Caco-2 (cell line): Measurements from ENCODE around the gene DMTF1. TPM values are rescaled to one million over a fixed set of nuclear protein-coding genes. Genes with fewer than 3 reads are reported as not detected.
"Not testable (repeated sequence)": the region's sequence is repeated elsewhere in the genome, so short reads cannot be mapped to it uniquely, and the experiment has no call there.

Experiments used
- BruUV-seq: library from RNA; stranded (reverse); fragments of 400-500 nt; replicated peaks from 2 replicates; lab custom pipeline; 2021; lab: Mats Ljungman, UMichigan
- CTCF ChIA-PET: fragments of 300-600 bp; sonication (Branson Sonifier 250); formaldehyde crosslinking; loops from one replicate; lab custom pipeline; 2022; ENCODE audit warnings: antibody characterized with exemption; lab: Charles Lee
- POLR2A ChIA-PET: fragments of 300-600 bp; sonication (Branson Sonifier 250); formaldehyde crosslinking; loops from one replicate; lab custom pipeline; 2022; ENCODE audit warnings: antibody characterized with exemption; lab: Charles Lee
- DNase-seq, 2 experiments: peaks; one replicate each; pipeline versions ENCODE4 v3.0.0 to v3.0.0-alpha.2; 2020 to 2022
- H3K27me3 ChIP-seq: replicated peaks from 2 replicates; pipeline ENCODE4 v1.6.0; 2011; ENCODE audit warnings: low read length; ENCODE audit not compliant: control insufficient read depth, insufficient read depth
- H3K36me3 ChIP-seq: 2 replicates; pipeline ENCODE4 v1.5.1; 2011; ENCODE audit warnings: low read length; ENCODE audit not compliant: control insufficient read depth, insufficient read depth
- H3K4me1 ChIP-seq: fragments of 250-450 bp; sonication (Bioruptor Pico); 2 replicates; pipeline ENCODE4 v1.5.1; 2020; ENCODE audit warnings: mild to moderate bottlenecking
- H3K4me3 ChIP-seq: 2 replicates; pipeline ENCODE4 v1.5.1; 2011; ENCODE audit warnings: low read depth, mild to moderate bottlenecking, control low read depth, low read length
- H3K9me3 ChIP-seq: fragments of 250-450 bp; sonication (Bioruptor Pico); 2 replicates; pipeline ENCODE4 v1.5.1; 2020; ENCODE audit warnings: mild to moderate bottlenecking, moderate library complexity
- H3K27ac Mint-ChIP-seq: one replicate; pipeline ENCODE4 v1.8.0; 2022; ENCODE audit warnings: mixed read lengths; ENCODE audit not compliant: unreplicated experiment
- H3K27me3 Mint-ChIP-seq: one replicate; pipeline ENCODE4 v1.8.0; 2022; ENCODE audit warnings: mixed read lengths; ENCODE audit not compliant: insufficient read depth, unreplicated experiment
- H3K36me3 Mint-ChIP-seq: one replicate; pipeline ENCODE4 v1.8.0; 2022; ENCODE audit warnings: mild to moderate bottlenecking, mixed read lengths; ENCODE audit not compliant: insufficient read depth, unreplicated experiment
- H3K4me1 Mint-ChIP-seq: one replicate; pipeline ENCODE4 v1.8.0; 2022; ENCODE audit warnings: low read depth, mixed read lengths; ENCODE audit not compliant: unreplicated experiment
- H3K4me3 Mint-ChIP-seq: one replicate; pipeline ENCODE4 v1.8.0; 2022; ENCODE audit warnings: mild to moderate bottlenecking, moderate library complexity, mixed read lengths; ENCODE audit not compliant: unreplicated experiment
- H3K9me3 Mint-ChIP-seq: one replicate; pipeline ENCODE4 v1.8.0; 2022; ENCODE audit warnings: mixed read lengths; ENCODE audit not compliant: unreplicated experiment
- CTCF ChIP-seq, 2 experiments: fragments of 200-600 bp in 1 of 2; IDR thresholded peaks; 1 replicate in 1 of 2; 2 replicates in 1 of 2; pipeline versions ENCODE4 v1.5.1 to v1.8.0; 2011 to 2022; ENCODE audit warnings: antibody characterized with exemption in 1 of 2, control low read depth in 1 of 2, inconsistent platforms in 1 of 2, low read depth in 1 of 2, low read length in 1 of 2, mild to moderate bottlenecking in 1 of 2, moderate library complexity in 1 of 2; ENCODE audit not compliant: insufficient read depth in 1 of 2, severe bottlenecking in 1 of 2, unreplicated experiment in 1 of 2
- intact Hi-C: fragments of 100-400 bp; cut with micrococcal nuclease; formaldehyde crosslinking; loops from one replicate; pipeline ENCODE4 v1.10.0; 2022; ENCODE audit not compliant: unreplicated experiment
- total RNA-seq: library from RNA; stranded (reverse); gene quantifications from 2 replicates; pipeline ENCODE4 v1.2.3, GENCODE V29; 2022

DMTF1 gene
- total RNA-seq, 1 experiment from 2014 or later, result 60.9 TPM

- Histone ChIP-seq H3K4me1 (peaks cover 9% of the 10 kb centered on the region), H3K4me3 (no peak overlapping the region), H3K27me3 (no peaks in the 10 kb centered on the region), H3K9me3 (peaks cover 28% of the 10 kb centered on the region), H3K36me3 (peaks cover 2% of the 10 kb centered on the region; the same call in 1 of the 2 replicates)
- ChIA-PET CTCF (no interaction called here), POLR2A (no interaction called here)
- H3K9me3 Mint-ChIP-seq, result peaks cover 33% of the 10 kb centered on the region
- no TSS peak for BruUV-seq
- H3K4me1 Mint-ChIP-seq, result no peaks in the 10 kb centered on the region
- H3K27me3 Mint-ChIP-seq, result no peaks in the 10 kb centered on the region
- peaks cover 63% of the 10 kb centered on the region for H3K36me3 Mint-ChIP-seq
- no peak overlapping the region for H3K27ac Mint-ChIP-seq
- DNase-seq, result peak in 1 of 2 experiments; percentile 17
- no peak overlapping the region for H3K4me3 Mint-ChIP-seq
- intact Hi-C loops, result no loop called here
- no peak for TF ChIP-seq CTCF (IDR thresholded peaks at IDR 0.05; ENCODE audit: insufficient read depth in 1 of 2, low read depth in 1 of 2, low read length in 1 of 2, severe bottlenecking in 1 of 2, unreplicated experiment in 1 of 2)
Measured at GRCh38 chr7:87204933-87205332, 52.7 kb downstream of the DMTF1 start.

GRCh38 chr7:87205701-87206100 lies 53.4 kb downstream of the DMTF1 start:
- H3K27me3 Mint-ChIP-seq, CTCF ChIA-PET, H3K4me3 Mint-ChIP-seq, H3K36me3 ChIP-seq, H3K4me1 Mint-ChIP-seq, DNase-seq, H3K27ac Mint-ChIP-seq, BruUV-seq, intact Hi-C loops, H3K27me3 ChIP-seq, H3K4me3 ChIP-seq, POLR2A ChIA-PET, H3K4me1 ChIP-seq: not testable (repeated sequence)
- Mint-ChIP-seq H3K36me3 (peaks cover 56% of the 10 kb centered on the region), H3K9me3 (peaks cover 35% of the 10 kb centered on the region)
- peaks cover 28% of the 10 kb centered on the region for H3K9me3 ChIP-seq

- H3K27me3 Mint-ChIP-seq, result no peaks in the 10 kb centered on the region
- H3K36me3 Mint-ChIP-seq, result peaks cover 56% of the 10 kb centered on the region
- BruUV-seq, result no TSS peak
- ChIA-PET CTCF (no interaction called here), POLR2A (no interaction called here)
- peaks cover 28% of the 10 kb centered on the region for H3K9me3 ChIP-seq
- no peaks in the 10 kb centered on the region for H3K27me3 ChIP-seq
- DNase-seq, result no peak
- intact Hi-C loops, result no loop called here
- peaks cover 9% of the 10 kb centered on the region for H3K4me1 ChIP-seq
- H3K4me3 Mint-ChIP-seq, result no peak overlapping the region
- H3K36me3 ChIP-seq, result no peaks in the 10 kb centered on the region; the same call in 1 of the 2 replicates
- H3K9me3 Mint-ChIP-seq, result peaks cover 35% of the 10 kb centered on the region
- H3K4me1 Mint-ChIP-seq, result no peaks in the 10 kb centered on the region
- no peak for TF ChIP-seq CTCF (IDR thresholded peaks at IDR 0.05; ENCODE audit: insufficient read depth in 1 of 2, low read depth in 1 of 2, low read length in 1 of 2, severe bottlenecking in 1 of 2, unreplicated experiment in 1 of 2)
- no peak overlapping the region for H3K27ac Mint-ChIP-seq
- H3K4me3 ChIP-seq, result no peak overlapping the region
Measured at GRCh38 chr7:87206361-87206760, 54.1 kb downstream of the DMTF1 start.
